Colonic mucosa (tissue), 4 donors: Measurements from ENCODE around the gene ADAMTS16. TPM values are rescaled to one million over a fixed set of nuclear protein-coding genes. Genes with fewer than 3 reads are reported as not detected.

Experiments used
- DNase-seq: peaks from one replicate; pipeline ENCODE4 v3.0.0-alpha.2; 2020
- H3K27ac ChIP-seq: fragments of 200-600 bp; one replicate; pipeline ENCODE4 v1.8.0; 2021
- H3K27me3 ChIP-seq: fragments of 200-600 bp; one replicate; pipeline ENCODE4 v1.8.0; 2021
- H3K36me3 ChIP-seq: fragments of 200-600 bp; one replicate; pipeline ENCODE4 v1.8.0; 2021
- H3K4me1 ChIP-seq: fragments of 200-600 bp; one replicate; pipeline ENCODE4 v1.8.0; 2021; ENCODE audit warnings: mild to moderate bottlenecking
- H3K4me3 ChIP-seq: fragments of 200-600 bp; one replicate; pipeline ENCODE4 v1.8.0; 2021
- H3K9ac ChIP-seq, 2 donors: one replicate each; pipeline ENCODE4 v1.7.0; 2013; ENCODE audit warnings: control low read depth in 2 of 2, low read depth in 2 of 2, low read length in 2 of 2
- H3K9me3 ChIP-seq: fragments of 200-600 bp; one replicate; pipeline ENCODE4 v1.8.0; 2021
- intact Hi-C: fragments of 100-400 bp; cut with DNase I; formaldehyde crosslinking; loops from one replicate; pipeline ENCODE4 v1.14.1; 2022
- total RNA-seq, 2 donors: library from RNA; stranded (reverse); fragmentation: NEBNext Ultra II Directional in 1 of 2; extraction: Animal tissue kit (Norgen Biotek cat#: 25700) in 1 of 2; gene quantifications; one replicate each; pipeline ENCODE4 v1.2.1, GENCODE V29; 2021
- TF ChIP-seq, protein P1 (sequence below): fragments of 200-600 bp; IDR thresholded peaks from one replicate; pipeline ENCODE4 v1.8.0; 2022; ENCODE audit warnings: antibody characterized with exemption, mild to moderate bottlenecking
- donor health status: healthy.
- donor health status: DM: no; HTN: no; CAD: no.
- donor health status: DM: no; HTN: no; CAD: no.

Gene ADAMTS16
- total RNA-seq, 2 donors from 2014 or later, result 0.16 TPM; not detected in 1

DNA sequence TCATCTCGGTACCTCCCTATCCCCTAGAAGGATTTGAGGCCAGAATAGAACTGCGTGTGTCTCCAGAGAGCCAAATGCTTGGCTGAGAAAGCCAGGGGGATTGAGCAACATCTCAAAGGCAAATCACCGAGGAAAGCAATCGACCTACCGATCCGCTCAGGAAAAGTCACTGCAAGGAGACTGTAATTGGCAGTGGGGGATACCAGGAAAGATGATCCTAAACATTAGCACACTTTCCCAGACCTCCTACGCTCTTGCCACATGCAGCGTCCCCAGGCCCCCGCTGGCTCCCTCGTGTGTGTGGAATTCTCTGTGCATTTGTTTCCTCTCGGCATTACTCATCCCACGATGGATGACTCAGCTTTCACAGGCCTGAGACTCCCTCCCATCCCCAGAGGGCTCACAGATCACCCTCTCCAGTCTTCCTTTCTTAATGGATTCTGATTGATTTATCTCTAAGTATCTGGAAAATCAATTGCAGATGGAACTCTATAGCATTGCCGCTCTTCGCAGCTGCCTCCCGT, 200.1 kb downstream of the ADAMTS16 start:
- H3K4me3 ChIP-seq, result no peak overlapping the region
- intact Hi-C loops, result no loop called here
- no peaks in the 10 kb centered on the region for H3K4me1 ChIP-seq
- TF ChIP-seq, protein P1, sequence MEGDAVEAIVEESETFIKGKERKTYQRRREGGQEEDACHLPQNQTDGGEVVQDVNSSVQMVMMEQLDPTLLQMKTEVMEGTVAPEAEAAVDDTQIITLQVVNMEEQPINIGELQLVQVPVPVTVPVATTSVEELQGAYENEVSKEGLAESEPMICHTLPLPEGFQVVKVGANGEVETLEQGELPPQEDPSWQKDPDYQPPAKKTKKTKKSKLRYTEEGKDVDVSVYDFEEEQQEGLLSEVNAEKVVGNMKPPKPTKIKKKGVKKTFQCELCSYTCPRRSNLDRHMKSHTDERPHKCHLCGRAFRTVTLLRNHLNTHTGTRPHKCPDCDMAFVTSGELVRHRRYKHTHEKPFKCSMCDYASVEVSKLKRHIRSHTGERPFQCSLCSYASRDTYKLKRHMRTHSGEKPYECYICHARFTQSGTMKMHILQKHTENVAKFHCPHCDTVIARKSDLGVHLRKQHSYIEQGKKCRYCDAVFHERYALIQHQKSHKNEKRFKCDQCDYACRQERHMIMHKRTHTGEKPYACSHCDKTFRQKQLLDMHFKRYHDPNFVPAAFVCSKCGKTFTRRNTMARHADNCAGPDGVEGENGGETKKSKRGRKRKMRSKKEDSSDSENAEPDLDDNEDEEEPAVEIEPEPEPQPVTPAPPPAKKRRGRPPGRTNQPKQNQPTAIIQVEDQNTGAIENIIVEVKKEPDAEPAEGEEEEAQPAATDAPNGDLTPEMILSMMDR, result no peak
- H3K9me3 ChIP-seq, result no peaks in the 10 kb centered on the region
- no peaks in the 10 kb centered on the region for H3K36me3 ChIP-seq
- peak; percentile 35 for DNase-seq
- H3K27ac ChIP-seq, result no peak overlapping the region
- H3K9ac ChIP-seq, result no peak overlapping the region
- H3K27me3 ChIP-seq, result no peaks in the 10 kb centered on the region

DNA sequence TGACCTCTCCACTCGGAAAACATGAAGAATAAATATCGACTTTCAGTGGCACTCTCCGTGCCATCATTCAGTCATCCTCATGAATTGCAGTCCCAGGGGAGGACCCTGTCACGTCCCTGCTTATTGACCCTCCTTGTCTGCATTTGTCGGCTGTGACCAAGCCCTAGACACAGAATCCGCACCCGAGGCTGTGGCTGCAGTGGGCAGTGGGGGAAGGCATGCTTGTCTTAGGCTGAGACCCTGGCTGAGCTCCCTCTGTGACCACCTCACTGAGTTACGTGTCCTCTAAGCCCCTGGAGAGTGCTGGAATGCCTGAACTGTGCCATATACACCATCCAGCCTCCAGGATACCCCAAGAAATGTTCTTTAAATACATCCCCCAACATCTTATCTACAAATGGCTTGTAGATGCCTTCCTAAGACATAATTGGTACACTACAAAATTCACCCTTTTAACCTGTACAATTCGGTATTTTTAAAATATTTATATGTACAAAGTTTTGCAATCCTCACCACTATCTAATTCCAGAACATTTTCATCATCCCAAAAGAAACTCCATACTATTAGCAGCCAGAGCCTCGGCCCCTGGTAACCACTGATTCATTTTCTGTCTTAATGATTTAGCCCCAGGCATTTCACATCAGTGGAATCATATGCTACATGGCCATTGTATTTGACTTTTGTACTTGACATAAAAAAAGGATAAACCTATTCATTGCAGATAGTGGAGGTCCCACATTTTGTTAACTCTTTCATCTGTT, 201.6 kb downstream of the ADAMTS16 start:
- Histone ChIP-seq H3K27me3 (no peaks in the 10 kb centered on the region), H3K27ac (no peak overlapping the region), H3K4me1 (no peaks in the 10 kb centered on the region), H3K9me3 (no peaks in the 10 kb centered on the region), H3K36me3 (no peaks in the 10 kb centered on the region), H3K9ac (no peak overlapping the region), H3K4me3 (no peak overlapping the region)
- intact Hi-C loops, result no loop called here
- TF ChIP-seq, protein P1, result no peak
- DNase-seq, result no peak

DNA sequence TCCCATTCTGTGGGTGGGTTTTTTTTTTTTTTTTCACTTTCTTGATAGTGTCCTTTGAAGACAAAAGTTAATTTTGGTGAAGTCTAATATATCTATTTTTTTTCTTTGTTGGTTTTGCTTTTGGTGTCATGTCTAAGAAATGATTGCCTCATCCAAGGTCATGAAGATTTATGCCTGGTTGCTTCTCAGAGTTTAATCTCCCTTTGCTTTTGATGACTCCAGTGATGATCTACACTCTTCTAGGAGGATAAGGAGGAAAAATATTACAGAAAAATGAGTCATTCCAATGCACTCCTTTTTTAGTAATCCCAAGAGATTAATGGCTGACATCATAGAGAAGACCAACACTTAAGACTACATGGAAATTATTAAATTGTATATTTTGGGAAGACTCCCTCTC, 202.7 kb downstream of the ADAMTS16 start:
- DNase-seq, result no peak
- intact Hi-C loops, result no loop called here
- Histone ChIP-seq H3K4me3 (no peak overlapping the region), H3K4me1 (no peaks in the 10 kb centered on the region), H3K27ac (no peak overlapping the region), H3K9me3 (no peaks in the 10 kb centered on the region), H3K36me3 (no peaks in the 10 kb centered on the region), H3K27me3 (no peaks in the 10 kb centered on the region), H3K9ac (no peak overlapping the region)
- TF ChIP-seq, protein P1, result no peak

DNA sequence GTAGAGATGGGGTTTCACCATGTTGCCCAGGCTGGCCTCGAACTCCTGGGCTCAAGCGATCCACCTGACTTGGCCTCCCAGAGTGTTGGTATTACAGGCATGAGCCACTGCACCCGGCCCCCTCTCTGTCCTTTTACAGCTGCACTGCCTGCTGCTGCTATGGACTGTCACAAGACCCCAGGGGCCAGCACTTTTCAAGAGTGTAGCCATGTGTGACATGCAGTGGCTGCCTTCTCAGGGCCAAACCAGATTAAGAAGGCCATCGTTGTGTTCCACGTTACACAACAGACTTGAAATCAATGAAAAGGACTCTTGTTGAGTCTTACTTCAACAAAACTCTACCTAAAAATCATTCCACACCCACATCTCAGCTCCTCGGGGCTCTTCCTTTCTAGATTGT, 203.4 kb downstream of the ADAMTS16 start:
- Histone ChIP-seq H3K36me3 (no peaks in the 10 kb centered on the region), H3K9me3 (no peaks in the 10 kb centered on the region), H3K27me3 (no peaks in the 10 kb centered on the region), H3K27ac (no peak overlapping the region), H3K4me3 (no peak overlapping the region), H3K4me1 (no peaks in the 10 kb centered on the region), H3K9ac (no peak overlapping the region)
- no peak for DNase-seq
- intact Hi-C loops, result no loop called here
- TF ChIP-seq, protein P1, result no peak

DNA sequence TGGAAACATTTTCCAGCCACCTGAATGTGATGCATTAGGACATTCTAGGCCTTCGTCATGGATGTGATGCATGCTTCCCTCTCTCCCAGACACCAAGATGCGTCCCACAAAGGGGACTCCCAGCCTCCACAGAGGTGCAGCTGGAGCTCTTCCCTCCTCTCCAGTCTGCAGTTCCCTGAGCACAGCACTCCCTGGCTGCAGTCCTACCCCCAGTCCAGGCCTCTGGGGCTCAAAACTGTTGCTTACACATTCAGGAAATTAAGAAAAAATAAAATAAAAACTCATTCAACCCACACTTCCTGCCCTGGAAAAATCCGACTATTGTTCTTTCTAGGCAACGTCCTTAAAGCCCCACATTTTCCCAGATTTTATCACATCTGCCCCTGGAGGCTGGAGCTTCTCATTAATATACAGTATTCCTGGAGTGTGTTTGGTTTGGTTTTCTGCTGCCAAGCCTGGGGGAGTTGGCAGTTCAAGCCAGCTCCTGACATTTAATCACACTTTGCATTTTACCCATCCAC, 204.0 kb downstream of the ADAMTS16 start:
- TF ChIP-seq, protein P1, result no peak
- Histone ChIP-seq H3K4me3 (no peak overlapping the region), H3K9ac (no peak overlapping the region), H3K27me3 (no peaks in the 10 kb centered on the region), H3K36me3 (no peaks in the 10 kb centered on the region), H3K9me3 (no peaks in the 10 kb centered on the region), H3K27ac (no peak overlapping the region), H3K4me1 (no peaks in the 10 kb centered on the region)
- DNase-seq, result no peak
- intact Hi-C loops, result no loop called here
